ENCODE measurements around the gene RASA3.

- TF ChIP-seq CTCF (conservative IDR thresholded peaks at IDR 0.05 in 1 of 2, IDR thresholded peaks at IDR 0.05 in 1 of 2; ENCODE audit: extremely low read depth in 1 of 2, insufficient read depth in 1 of 2, low read depth in 1 of 2, low read length in 2 of 2) (no peak), EZH2 (IDR thresholded peaks at IDR 0.05; ENCODE audit: borderline replicate concordance, low read length) (no peak)
These were observed 8.5 kb downstream of the RASA3 start for GRCh38 chr13:114123876-114124275.
